Measurements from ENCODE around the gene CLK4.

DNA sequence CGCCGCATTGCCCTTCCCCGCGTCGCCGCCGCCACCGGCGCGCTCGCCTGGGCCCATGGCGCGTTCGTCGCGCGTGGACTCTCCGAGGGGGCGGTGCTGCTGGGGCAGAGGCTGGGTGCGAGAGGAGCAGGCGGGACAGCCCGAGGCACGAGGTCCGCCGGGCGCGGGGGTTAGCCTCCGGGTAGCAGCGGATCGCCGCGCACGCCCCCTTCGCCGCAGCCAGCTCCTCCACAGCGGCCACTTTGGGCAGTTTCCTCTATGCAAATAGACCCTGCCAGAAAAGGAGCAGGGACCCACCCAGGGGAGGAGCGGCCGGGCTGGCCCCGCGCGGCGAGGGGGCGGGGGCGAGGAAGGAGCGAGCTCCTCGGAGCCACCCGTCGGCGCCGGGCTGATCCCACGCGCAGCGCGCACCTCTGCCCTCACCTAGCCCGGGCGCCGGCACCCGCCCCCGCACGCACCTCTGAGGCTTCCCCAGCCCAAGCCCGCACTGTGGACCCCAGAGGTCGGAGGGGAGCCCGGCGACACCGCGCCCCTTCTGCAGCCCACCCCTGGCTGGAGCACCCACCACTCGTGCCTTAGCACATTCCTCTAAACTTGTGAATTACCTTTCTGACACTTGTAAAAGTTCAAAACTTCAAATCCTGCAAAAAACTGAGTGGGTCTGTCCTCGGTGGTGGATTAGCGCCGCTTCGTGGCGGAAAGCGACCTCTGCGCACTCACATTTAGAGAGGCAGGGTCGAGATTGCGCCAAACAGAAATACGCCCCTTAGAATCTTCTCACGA, 36.5 kb downstream of the CLK4 start, which contains the start of gene COL23A1:
- TF ChIP-seq EZH2 (IDR thresholded peaks at IDR 0.05) (peak; percentile 77), POLR2AphosphoS5 (IDR thresholded peaks at IDR 0.05; ENCODE audit: borderline replicate concordance, low read depth, low read length) (no peak), FOXP2 (optimal IDR thresholded peaks at IDR 0.05; ENCODE audit: control extremely low read depth, extremely low read length, insufficient read depth) (no peak)

Measured in SK-N-MC (cell line).